GM12874 (cell line): ENCODE data around the gene TLE3.

ENCODE experiments used
- CTCF ChIP-seq: IDR thresholded peaks from 2 replicates; pipeline ENCODE4 v1.5.1; 2011; ENCODE audit warnings: low read depth, mild to moderate bottlenecking, control low read depth, low read length, moderate library complexity; ENCODE audit not compliant: insufficient read depth

The TLE3 gene

GRCh38 chr15:70096215-70097062, 1.3 kb downstream of the TLE3 start:
- no peak for TF ChIP-seq CTCF

- peak; percentile 37; the same call in 1 of the 2 replicates for TF ChIP-seq CTCF
These were observed 2.1 kb downstream of the TLE3 start for GRCh38 chr15:70095408-70096214.

- TF ChIP-seq CTCF, result no peak
These were observed 2.9 kb downstream of the TLE3 start for GRCh38 chr15:70094690-70095311.

GRCh38 chr15:70093481-70094319, 4.0 kb downstream of the TLE3 start:
- no peak for TF ChIP-seq CTCF

GRCh38 chr15:70093070-70093469, 4.6 kb downstream of the TLE3 start:
- no peak for TF ChIP-seq CTCF

GRCh38 chr15:70092464-70093027, 5.2 kb downstream of the TLE3 start:
- no peak for TF ChIP-seq CTCF
